NCI-H460 (cell line): ENCODE results near the gene TSPYL6. TPM values are rescaled to one million over a fixed set of nuclear protein-coding genes. Genes with fewer than 3 reads are reported as not detected.
A peak's percentile ranks its signal among the peaks of the same experiment; 100 is the strongest.
"Not testable (repeated sequence)": the region's sequence is repeated elsewhere in the genome, so short reads cannot be mapped to it uniquely, and the experiment has no call there.

Source experiments
- DNase-seq: peaks from one replicate; pipeline ENCODE4 v3.0.0-alpha.2; 2016; ENCODE audit warnings: low read depth; ENCODE audit errors: extremely low read depth
- polyA plus RNA-seq: library from polyadenylated mRNA; depleted of rRNA; stranded (reverse); fragments of >200 nt; gene quantifications from 2 replicates; pipeline ENCODE4 v1.2.3, GENCODE V29; 2014; cell fraction: nucleus; rRNA removed
- total RNA-seq: library from RNA; depleted of rRNA; stranded (reverse); fragments of >200 nt; shearing (Covaris generic); gene quantifications from 2 replicates; pipeline ENCODE4 v1.2.3, GENCODE V29; 2014; rRNA removed

TSPYL6 gene
- not detected in 2 replicates for total RNA-seq
- not detected in 2 replicates for polyA plus RNA-seq

- DNase-seq, result no peak
These were observed at the start of gene TSPYL6 for GRCh38 chr2:54256091-54256694. TSS of gene TSPYL6 (minus strand) at chr2:54256229. CDS start at chr2:54256151, 78 bp downstream.

DNA sequence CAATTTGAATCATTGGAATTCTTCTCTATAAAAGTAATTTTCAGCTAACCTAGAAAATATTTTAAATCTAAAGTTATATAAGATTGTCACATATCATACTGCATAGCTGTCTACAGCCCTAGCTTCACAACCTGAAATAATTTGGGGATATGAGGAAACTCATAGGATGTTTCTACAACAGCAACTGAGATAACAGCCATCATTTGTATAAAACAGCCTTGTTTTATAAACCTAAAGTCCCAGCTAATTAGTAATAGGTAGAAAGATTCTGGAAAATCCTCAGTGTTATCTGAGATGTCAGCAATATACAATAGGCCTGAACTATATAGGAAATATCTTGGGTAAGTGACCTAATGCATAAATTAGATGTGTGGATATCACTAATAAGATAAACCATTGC lies 47.6 kb upstream of the TSPYL6 start:
- no peak for DNase-seq

GRCh38 chr2:54298514-54298913 lies 42.5 kb upstream of the TSPYL6 start:
- no peak for DNase-seq

- DNase-seq, result no peak
These were observed 39.9 kb upstream of the TSPYL6 start for GRCh38 chr2:54295911-54296310.

DNA sequence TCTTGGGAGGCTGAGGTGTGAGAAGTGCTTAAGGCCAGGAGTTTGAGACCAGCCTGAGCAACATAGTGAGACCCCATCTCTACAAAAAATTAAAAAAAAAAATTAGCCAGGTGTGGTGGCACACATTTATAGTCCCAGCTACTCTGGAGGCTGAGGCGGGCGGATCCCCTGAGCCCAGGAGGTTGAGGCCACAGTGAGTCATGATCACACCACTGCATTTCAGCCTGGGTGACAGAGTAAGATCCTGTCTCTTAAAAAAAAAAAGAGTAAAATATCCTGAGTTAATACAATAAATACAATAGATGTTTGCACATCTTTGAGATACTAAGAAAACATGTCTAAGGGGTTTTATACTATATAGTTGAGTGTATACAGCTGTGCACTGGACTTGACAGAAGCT lies 38.6 kb upstream of the TSPYL6 start:
- DNase-seq, result not testable (repeated sequence)

- DNase-seq, result no peak
These were observed 34.5 kb upstream of the TSPYL6 start for GRCh38 chr2:54290356-54291025.

GRCh38 chr2:54289917-54290316 lies 33.9 kb upstream of the TSPYL6 start:
- DNase-seq, result no peak

DNA sequence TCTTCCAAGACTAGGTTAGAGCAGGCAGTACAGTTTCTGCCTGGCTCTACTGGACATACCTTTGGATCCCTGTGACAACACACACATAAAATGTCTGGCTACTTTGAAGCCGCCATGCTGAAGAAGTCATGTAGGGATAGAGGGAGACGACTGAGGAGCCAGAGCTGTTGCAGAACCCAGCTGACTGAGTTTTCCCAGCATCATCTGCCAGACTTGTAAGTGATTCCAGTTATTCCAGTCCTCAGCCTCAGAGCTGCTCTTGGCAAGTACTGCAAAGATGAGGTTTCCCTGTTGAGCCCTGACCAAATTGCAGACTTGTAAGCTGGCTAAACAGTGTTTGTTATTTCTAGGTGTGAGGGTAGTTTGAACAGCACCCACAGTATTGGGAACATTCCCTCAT lies 31.5 kb upstream of the TSPYL6 start:
- DNase-seq, result no peak

DNA sequence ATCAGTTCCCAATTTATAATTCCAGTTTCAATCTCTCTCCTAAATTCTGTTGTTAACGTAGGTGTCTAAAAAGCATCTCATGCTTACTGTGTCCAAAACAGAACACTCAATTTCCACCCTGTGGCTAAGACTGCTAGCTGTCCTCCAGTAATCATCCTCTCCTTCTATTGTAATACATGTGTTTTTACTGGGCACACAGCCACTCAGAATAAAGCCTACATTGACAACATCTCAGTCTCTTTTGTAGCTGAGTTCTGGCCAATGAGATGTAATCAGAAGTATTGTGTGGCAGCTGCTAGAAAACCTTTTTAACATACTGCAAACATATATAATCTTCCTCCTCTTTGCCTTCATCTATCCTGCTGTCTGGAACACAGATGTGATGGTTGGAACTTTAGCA lies 29.4 kb upstream of the TSPYL6 start:
- DNase-seq, result no peak

GRCh38 chr2:54284826-54285225 lies 28.8 kb upstream of the TSPYL6 start:
- no peak for DNase-seq

DNA sequence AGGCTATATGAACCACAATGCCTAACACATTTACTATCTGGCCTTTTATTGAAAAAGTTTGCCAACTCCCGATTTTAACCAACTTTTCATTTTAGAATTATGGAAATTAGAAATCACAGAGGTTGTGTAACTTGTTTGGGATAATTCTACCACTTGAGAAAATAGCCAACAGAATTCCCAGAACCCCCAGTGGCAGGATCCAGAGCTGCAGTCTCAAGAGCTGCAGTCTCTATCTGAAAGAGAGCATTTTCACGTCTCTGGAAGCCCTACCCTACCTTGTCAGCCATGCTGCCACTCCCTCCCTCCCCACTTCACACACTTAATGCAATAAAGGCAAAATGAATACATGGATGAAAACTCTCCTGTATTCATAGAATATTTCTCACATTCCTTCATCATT lies 23.4 kb upstream of the TSPYL6 start:
- DNase-seq, result no peak

- no peak for DNase-seq
These were observed 19.5 kb upstream of the TSPYL6 start for GRCh38 chr2:54275541-54275940.

- peak; percentile 69 for DNase-seq
These were observed 18.8 kb upstream of the TSPYL6 start for GRCh38 chr2:54274781-54275242.

DNA sequence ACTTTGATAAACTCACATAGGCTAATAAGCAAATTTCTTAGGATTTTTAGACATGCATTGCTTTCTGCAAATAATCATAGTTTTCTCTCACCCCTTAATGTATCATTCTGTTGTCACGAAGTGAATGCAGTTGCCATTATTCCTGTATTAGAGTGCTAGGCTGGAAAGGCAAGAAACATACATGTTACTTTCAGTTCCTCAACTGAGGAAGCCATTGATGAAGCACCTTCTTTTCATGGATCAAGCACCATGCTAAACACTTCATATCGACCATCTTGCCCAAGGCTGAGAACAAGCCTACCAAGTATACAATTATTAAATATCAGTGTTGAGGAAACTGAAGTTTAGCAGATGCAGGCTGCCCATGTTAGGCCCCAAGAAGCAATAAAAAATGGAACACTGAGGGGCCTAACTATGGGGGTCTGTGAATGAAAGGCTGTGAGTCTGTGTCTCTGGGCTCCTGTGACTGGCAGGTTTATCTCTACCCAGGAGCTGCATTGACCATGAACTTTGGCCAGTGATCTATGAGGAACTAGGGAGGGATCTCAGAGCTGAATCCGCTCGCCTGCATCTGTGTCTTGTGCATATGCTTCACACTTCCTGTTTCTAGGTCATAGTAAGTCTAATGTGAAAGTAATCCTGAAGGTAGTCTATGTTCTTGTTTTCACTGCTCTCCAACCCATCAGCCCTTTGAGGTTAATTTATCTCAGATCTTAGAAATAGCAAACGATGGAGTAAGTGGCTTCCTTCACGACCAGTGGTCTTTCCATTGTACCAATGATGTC lies 16.0 kb upstream of the TSPYL6 start:
- DNase-seq, result no peak

DNA sequence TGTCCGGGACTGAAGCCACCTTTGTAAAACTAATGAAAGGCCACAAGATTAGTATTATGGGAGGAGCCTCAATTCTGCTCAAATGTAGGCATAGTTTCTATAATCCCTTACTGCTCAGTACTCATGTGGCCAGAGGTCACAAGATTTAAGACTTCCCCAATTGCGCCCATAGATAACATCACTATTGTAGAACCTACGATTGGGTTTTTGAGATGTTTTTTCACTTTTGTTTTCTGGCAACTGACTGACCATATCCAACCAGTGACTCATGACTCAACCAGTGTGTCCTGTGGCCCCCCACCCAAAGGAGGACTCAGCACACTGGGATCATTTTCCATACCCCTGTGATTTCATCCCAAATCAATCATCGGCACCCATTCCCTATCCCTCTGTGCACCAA lies 15.2 kb upstream of the TSPYL6 start:
- DNase-seq, result no peak

DNA sequence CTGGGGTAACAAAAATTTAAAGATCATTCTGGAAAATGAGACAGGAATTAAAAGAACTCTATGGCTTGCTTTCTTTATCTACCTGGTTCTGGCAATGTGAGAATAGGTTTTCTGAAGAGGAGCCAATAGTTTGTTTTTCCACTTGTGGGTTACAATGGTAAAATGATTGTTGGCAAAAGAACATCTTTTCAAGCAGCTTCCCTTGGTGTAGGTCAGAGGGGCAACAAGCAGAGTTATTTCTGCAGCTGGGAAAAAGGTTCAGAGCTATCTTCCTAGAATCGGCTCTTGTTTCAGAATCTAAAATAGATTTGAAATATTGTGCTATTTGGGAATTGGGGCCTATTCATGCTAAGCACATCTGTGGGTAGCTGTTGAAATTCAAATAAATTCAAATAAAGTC lies 11.5 kb upstream of the TSPYL6 start:
- no peak for DNase-seq

GRCh38 chr2:54265081-54265480 lies 9.1 kb upstream of the TSPYL6 start:
- not testable (repeated sequence) for DNase-seq

- DNase-seq, result no peak
These were observed 6.2 kb upstream of the TSPYL6 start for GRCh38 chr2:54262015-54262765.

DNA sequence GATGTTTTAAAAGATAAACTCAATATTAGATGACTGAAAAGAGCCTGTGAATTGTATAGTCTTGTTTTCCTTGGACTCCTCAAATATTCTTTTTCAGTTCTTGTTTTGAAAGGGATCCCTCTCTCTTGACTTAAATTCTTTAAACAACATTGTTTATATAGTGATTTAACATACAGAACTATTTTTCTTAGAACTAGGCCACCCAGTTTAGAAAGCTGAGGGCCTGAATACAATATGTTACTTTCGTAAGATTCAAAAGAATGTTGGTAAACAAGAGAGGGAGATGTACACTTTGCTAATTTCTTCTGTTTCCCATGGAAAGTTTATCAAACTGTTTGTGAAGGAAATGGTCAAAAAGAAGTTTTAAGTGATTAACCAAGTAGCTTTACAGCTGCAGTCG lies 5.5 kb upstream of the TSPYL6 start:
- no peak for DNase-seq

- DNase-seq, result no peak
These were observed 4.2 kb upstream of the TSPYL6 start for GRCh38 chr2:54260241-54260595.
